ENCODE measurements around the gene PRKCQ.

PRKCQ gene

DNA sequence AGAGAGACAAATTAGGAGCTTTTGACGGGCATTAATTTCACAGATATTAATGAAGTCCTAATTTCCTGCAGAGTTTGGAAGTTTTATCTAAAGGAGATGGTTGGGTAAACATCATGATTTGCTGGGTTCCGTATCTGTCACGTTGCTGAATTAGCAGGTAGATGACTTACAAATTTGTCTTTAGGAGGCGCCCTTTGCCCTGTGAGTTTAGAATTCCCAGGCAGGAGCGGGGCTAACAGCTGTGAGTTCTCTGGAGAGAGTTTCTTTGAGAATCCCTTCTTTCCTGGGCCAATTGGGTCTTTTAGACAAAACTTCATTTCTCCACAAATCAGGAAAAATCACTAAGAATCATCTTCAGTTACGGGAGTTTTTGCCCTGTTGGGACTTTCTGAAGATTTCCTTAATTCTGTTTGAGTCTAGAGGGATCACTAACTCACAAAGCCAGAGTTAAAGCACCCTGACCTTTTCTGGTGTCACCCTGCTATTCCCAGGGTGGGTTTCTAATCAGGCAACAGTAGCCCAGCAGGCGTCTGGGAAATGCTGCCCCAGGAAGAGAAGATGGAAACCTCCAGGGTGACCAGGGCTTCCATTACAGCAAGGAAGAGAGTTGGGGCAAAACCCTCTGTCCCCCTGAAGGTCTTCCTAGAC is 63.7 kb downstream of the PRKCQ start:
- Histone ChIP-seq H3K36me3 (ENCODE audit: control insufficient read depth, insufficient read depth, low read length) (no peaks in the 10 kb centered on the region), H3K9ac (ENCODE audit: low read depth, low read length) (no peak overlapping the region), H3K4me1 (ENCODE audit: control insufficient read depth, insufficient read depth, low read length) (peaks cover 2% of the 10 kb centered on the region), H3K4me3 (ENCODE audit: low read depth, low read length) (no peak overlapping the region), H3K9me3 (ENCODE audit: control insufficient read depth, insufficient read depth, low read length) (no peaks in the 10 kb centered on the region), H3K27me3 (ENCODE audit: control insufficient read depth, insufficient read depth, low read length) (no peaks in the 10 kb centered on the region)

DNA sequence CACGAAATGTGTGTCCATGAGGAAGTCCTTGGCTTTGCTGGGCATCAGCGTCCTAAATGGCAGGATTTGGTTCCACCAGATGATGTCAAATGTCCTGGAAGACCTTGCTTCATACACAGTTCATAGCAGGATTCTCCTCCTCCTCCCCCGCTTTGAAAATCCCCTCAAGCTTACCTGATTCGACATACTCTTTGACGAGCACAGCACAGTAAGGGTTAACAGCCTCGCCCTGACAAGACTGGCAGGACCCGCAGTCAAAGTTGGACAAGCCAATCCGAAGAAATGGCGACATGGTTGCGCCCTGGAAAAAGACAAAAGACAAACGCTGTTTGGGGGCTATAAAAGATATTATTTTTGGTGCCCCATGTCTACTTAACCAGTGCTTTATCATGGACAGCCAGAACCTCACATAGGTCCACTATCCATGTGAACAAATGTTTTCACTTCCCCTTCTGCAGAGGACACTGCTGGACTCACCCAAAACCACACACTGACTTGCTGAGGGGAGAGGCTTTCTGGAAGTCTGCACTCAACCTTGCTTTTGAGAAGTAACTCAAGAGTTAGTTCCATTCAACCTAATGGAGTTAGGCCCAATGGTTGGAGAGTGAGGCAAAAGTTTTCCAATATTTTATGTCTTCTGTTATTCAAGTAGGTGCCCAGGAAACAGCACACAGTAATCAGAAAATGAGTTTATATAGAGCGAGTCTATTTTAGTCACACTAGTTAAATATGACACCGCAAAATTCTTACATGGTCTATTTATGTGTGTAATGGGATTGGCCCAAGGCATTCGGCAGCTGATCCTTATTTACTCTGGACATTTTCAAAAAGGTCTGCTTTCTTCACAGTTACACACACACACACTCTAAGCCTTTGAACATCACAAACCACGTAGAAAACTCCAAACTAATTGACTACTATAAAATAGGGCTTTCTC is 65.0 kb downstream of the PRKCQ start:
- H3K27me3 ChIP-seq (ENCODE audit: control insufficient read depth, insufficient read depth, low read length): no peaks in the 10 kb centered on the region
- H3K9ac ChIP-seq (ENCODE audit: low read depth, low read length): no peak overlapping the region
- peaks cover 2% of the 10 kb centered on the region for H3K4me1 ChIP-seq (ENCODE audit: control insufficient read depth, insufficient read depth, low read length)
- no peaks in the 10 kb centered on the region for H3K9me3 ChIP-seq (ENCODE audit: control insufficient read depth, insufficient read depth, low read length)
- H3K36me3 ChIP-seq (ENCODE audit: control insufficient read depth, insufficient read depth, low read length): no peaks in the 10 kb centered on the region
- H3K4me3 ChIP-seq (ENCODE audit: low read depth, low read length): no peak overlapping the region

DNA sequence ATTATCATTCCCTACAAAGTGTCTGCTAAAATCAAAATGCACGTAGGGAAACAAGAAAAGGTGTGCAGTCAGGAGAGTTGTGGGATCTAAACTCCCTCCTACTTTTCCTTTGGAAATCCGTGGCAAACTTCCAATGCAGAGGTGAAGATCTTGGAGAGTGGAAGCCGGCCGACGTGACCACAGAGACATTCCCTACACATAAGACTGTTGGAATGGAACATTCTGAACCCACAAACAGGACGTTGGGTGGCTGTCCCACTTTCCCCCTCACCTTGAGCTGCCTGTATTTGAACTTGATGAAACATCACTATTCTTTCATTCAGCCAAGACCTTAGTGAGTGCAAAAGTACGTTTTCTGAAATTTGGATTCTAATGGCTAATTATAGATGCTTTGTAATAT is 65.9 kb downstream of the PRKCQ start:
- H3K4me1 ChIP-seq (ENCODE audit: control insufficient read depth, insufficient read depth, low read length): peaks cover 2% of the 10 kb centered on the region
- no peaks in the 10 kb centered on the region for H3K27me3 ChIP-seq (ENCODE audit: control insufficient read depth, insufficient read depth, low read length)
- H3K9ac ChIP-seq (ENCODE audit: low read depth, low read length): no peak overlapping the region
- no peaks in the 10 kb centered on the region for H3K36me3 ChIP-seq (ENCODE audit: control insufficient read depth, insufficient read depth, low read length)
- no peaks in the 10 kb centered on the region for H3K9me3 ChIP-seq (ENCODE audit: control insufficient read depth, insufficient read depth, low read length)
- no peak overlapping the region for H3K4me3 ChIP-seq (ENCODE audit: low read depth, low read length)

GRCh38 chr10:6513476-6513875 is 66.6 kb downstream of the PRKCQ start:
- Histone ChIP-seq H3K9ac (ENCODE audit: low read depth, low read length) (no peak overlapping the region), H3K9me3 (ENCODE audit: control insufficient read depth, insufficient read depth, low read length) (no peaks in the 10 kb centered on the region), H3K27me3 (ENCODE audit: control insufficient read depth, insufficient read depth, low read length) (no peaks in the 10 kb centered on the region), H3K36me3 (ENCODE audit: control insufficient read depth, insufficient read depth, low read length) (no peaks in the 10 kb centered on the region), H3K4me1 (ENCODE audit: control insufficient read depth, insufficient read depth, low read length) (peaks cover 2% of the 10 kb centered on the region), H3K4me3 (ENCODE audit: low read depth, low read length) (no peak overlapping the region)

DNA sequence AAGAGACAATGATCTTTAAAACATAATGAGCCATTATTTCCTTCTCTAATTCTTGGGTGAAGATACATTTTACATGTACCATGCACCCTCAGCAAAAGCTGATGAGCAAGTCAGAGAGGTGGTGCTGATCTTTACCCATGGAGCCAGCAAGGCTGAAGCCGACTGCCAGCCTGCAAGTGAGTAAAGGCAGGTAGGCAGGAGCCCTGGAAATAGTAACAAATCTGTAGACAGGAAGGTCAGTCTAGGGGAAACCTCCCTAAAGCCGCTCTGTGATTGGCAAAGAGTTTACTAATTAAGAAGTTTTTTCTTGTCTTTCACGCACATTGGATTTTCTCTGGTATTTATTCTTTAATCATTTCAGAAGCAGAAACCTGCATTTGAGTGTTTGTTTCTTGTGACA is 67.9 kb downstream of the PRKCQ start:
- no peak overlapping the region for H3K9ac ChIP-seq (ENCODE audit: low read depth, low read length)
- no peaks in the 10 kb centered on the region for H3K27me3 ChIP-seq (ENCODE audit: control insufficient read depth, insufficient read depth, low read length)
- H3K9me3 ChIP-seq (ENCODE audit: control insufficient read depth, insufficient read depth, low read length): no peaks in the 10 kb centered on the region
- peaks cover 2% of the 10 kb centered on the region for H3K4me1 ChIP-seq (ENCODE audit: control insufficient read depth, insufficient read depth, low read length)
- H3K4me3 ChIP-seq (ENCODE audit: low read depth, low read length): no peak overlapping the region
- H3K36me3 ChIP-seq (ENCODE audit: control insufficient read depth, insufficient read depth, low read length): no peaks in the 10 kb centered on the region

GRCh38 chr10:6511347-6511746 is 68.7 kb downstream of the PRKCQ start:
- Histone ChIP-seq H3K9ac (ENCODE audit: low read depth, low read length) (no peak overlapping the region), H3K4me1 (ENCODE audit: control insufficient read depth, insufficient read depth, low read length) (no peaks in the 10 kb centered on the region), H3K27me3 (ENCODE audit: control insufficient read depth, insufficient read depth, low read length) (no peaks in the 10 kb centered on the region), H3K4me3 (ENCODE audit: low read depth, low read length) (no peak overlapping the region), H3K9me3 (ENCODE audit: control insufficient read depth, insufficient read depth, low read length) (no peaks in the 10 kb centered on the region), H3K36me3 (ENCODE audit: control insufficient read depth, insufficient read depth, low read length) (no peaks in the 10 kb centered on the region)

GRCh38 chr10:6507311-6507710 is 72.8 kb downstream of the PRKCQ start:
- H3K9me3 ChIP-seq (ENCODE audit: control insufficient read depth, insufficient read depth, low read length): no peaks in the 10 kb centered on the region
- H3K4me1 ChIP-seq (ENCODE audit: control insufficient read depth, insufficient read depth, low read length): no peaks in the 10 kb centered on the region
- no peaks in the 10 kb centered on the region for H3K36me3 ChIP-seq (ENCODE audit: control insufficient read depth, insufficient read depth, low read length)

GRCh38 chr10:6505300-6505699 is 74.8 kb downstream of the PRKCQ start:
- no peak overlapping the region for H3K9ac ChIP-seq (ENCODE audit: low read depth, low read length)
- H3K27me3 ChIP-seq (ENCODE audit: control insufficient read depth, insufficient read depth, low read length): no peaks in the 10 kb centered on the region
- H3K36me3 ChIP-seq (ENCODE audit: control insufficient read depth, insufficient read depth, low read length): no peaks in the 10 kb centered on the region

More at GRCh38 chr10:6507311-6507710, 72.8 kb downstream of the PRKCQ start:
- no peak overlapping the region for H3K4me3 ChIP-seq (ENCODE audit: low read depth, low read length)
- H3K9ac ChIP-seq (ENCODE audit: low read depth, low read length): no peak overlapping the region
- no peaks in the 10 kb centered on the region for H3K27me3 ChIP-seq (ENCODE audit: control insufficient read depth, insufficient read depth, low read length)

GRCh38 chr10:6504296-6504695 is 75.8 kb downstream of the PRKCQ start:
- H3K4me3 ChIP-seq (ENCODE audit: low read depth, low read length): no peak overlapping the region
- H3K9ac ChIP-seq (ENCODE audit: low read depth, low read length): no peak overlapping the region
- H3K27me3 ChIP-seq (ENCODE audit: control insufficient read depth, insufficient read depth, low read length): no peaks in the 10 kb centered on the region
- no peaks in the 10 kb centered on the region for H3K4me1 ChIP-seq (ENCODE audit: control insufficient read depth, insufficient read depth, low read length)
- H3K9me3 ChIP-seq (ENCODE audit: control insufficient read depth, insufficient read depth, low read length): no peaks in the 10 kb centered on the region
- H3K36me3 ChIP-seq (ENCODE audit: control insufficient read depth, insufficient read depth, low read length): no peaks in the 10 kb centered on the region

More at GRCh38 chr10:6505300-6505699, 74.8 kb downstream of the PRKCQ start:
- Histone ChIP-seq H3K4me1 (ENCODE audit: control insufficient read depth, insufficient read depth, low read length) (no peaks in the 10 kb centered on the region), H3K4me3 (ENCODE audit: low read depth, low read length) (no peak overlapping the region), H3K9me3 (ENCODE audit: control insufficient read depth, insufficient read depth, low read length) (no peaks in the 10 kb centered on the region)

- Histone ChIP-seq H3K36me3 (ENCODE audit: control insufficient read depth, insufficient read depth, low read length) (no peaks in the 10 kb centered on the region), H3K27me3 (ENCODE audit: control insufficient read depth, insufficient read depth, low read length) (no peaks in the 10 kb centered on the region), H3K4me3 (ENCODE audit: low read depth, low read length) (no peak overlapping the region), H3K4me1 (ENCODE audit: control insufficient read depth, insufficient read depth, low read length) (no peaks in the 10 kb centered on the region), H3K9me3 (ENCODE audit: control insufficient read depth, insufficient read depth, low read length) (no peaks in the 10 kb centered on the region), H3K9ac (ENCODE audit: low read depth, low read length) (no peak overlapping the region)
Measured at GRCh38 chr10:6503171-6503570, 76.9 kb downstream of the PRKCQ start.

- Histone ChIP-seq H3K9ac (ENCODE audit: low read depth, low read length) (no peak overlapping the region), H3K27me3 (ENCODE audit: control insufficient read depth, insufficient read depth, low read length) (no peaks in the 10 kb centered on the region), H3K4me1 (ENCODE audit: control insufficient read depth, insufficient read depth, low read length) (no peaks in the 10 kb centered on the region), H3K4me3 (ENCODE audit: low read depth, low read length) (no peak overlapping the region), H3K9me3 (ENCODE audit: control insufficient read depth, insufficient read depth, low read length) (no peaks in the 10 kb centered on the region), H3K36me3 (ENCODE audit: control insufficient read depth, insufficient read depth, low read length) (no peaks in the 10 kb centered on the region)
Measured at GRCh38 chr10:6501931-6502330, 78.1 kb downstream of the PRKCQ start.

GRCh38 chr10:6499974-6500373 is 80.1 kb downstream of the PRKCQ start:
- H3K9ac ChIP-seq (ENCODE audit: low read depth, low read length): no peak overlapping the region
- no peaks in the 10 kb centered on the region for H3K4me1 ChIP-seq (ENCODE audit: control insufficient read depth, insufficient read depth, low read length)
- no peak overlapping the region for H3K4me3 ChIP-seq (ENCODE audit: low read depth, low read length)
- H3K27me3 ChIP-seq (ENCODE audit: control insufficient read depth, insufficient read depth, low read length): no peaks in the 10 kb centered on the region
- H3K9me3 ChIP-seq (ENCODE audit: control insufficient read depth, insufficient read depth, low read length): no peaks in the 10 kb centered on the region
- no peaks in the 10 kb centered on the region for H3K36me3 ChIP-seq (ENCODE audit: control insufficient read depth, insufficient read depth, low read length)

Data from iPS-15b (cell line).